ENCODE results near the gene TOLLIP.
"Not testable (repeated sequence)": the region's sequence is repeated elsewhere in the genome, so short reads cannot be mapped to it uniquely, and the experiment has no call there.

Gene TOLLIP

GRCh38 chr11:1281326-1281973 is 28.0 kb downstream of the TOLLIP start:
- DNase-seq (ENCODE audit: low spot score): peak; percentile 19

- DNase-seq (ENCODE audit: low spot score): no peak
These were observed 29.1 kb downstream of the TOLLIP start for GRCh38 chr11:1280116-1281035.

GRCh38 chr11:1279674-1280055 is 29.8 kb downstream of the TOLLIP start:
- DNase-seq (ENCODE audit: low spot score): no peak

GRCh38 chr11:1278766-1279673 is 30.4 kb downstream of the TOLLIP start:
- DNase-seq (ENCODE audit: low spot score): no peak

- no peak for DNase-seq (ENCODE audit: low spot score)
These were observed 31.4 kb downstream of the TOLLIP start for GRCh38 chr11:1277936-1278512.

DNA sequence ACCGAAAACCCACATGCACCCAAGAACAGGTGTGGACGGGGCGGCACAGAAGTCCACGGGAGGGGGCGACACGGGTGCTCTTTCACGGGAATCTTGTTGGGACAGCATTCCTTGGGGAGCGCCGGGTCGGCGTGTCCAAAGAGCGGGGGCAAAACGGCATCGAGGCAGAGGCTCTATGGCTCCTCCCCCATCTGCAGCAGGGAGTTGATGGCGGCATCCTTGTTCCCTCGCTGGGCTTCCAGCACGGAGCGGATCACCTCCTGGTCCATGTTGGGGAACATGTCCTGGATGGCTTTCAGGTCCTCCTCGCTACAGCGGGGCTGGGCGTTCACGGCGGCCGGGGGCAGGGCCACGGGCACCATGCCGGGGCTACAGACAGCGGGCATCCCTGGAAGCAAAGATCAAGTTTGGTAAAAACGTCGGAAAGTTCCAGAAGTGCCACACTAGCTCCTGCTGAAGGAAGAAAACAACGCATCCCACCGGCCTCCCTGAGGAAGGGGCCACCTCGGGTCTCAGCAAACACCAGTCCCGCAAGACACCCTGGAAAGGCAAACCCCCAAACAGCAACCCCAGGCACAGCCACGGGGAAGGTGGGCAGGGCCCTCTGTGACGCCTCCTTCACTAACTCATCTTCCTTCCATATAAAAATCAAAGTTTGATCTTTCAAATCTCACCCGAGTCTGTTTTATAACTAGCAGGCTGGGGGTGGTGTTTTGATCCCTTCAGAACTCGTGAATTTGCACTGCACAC is 32.4 kb downstream of the TOLLIP start:
- no peak for DNase-seq (ENCODE audit: low spot score)

DNA sequence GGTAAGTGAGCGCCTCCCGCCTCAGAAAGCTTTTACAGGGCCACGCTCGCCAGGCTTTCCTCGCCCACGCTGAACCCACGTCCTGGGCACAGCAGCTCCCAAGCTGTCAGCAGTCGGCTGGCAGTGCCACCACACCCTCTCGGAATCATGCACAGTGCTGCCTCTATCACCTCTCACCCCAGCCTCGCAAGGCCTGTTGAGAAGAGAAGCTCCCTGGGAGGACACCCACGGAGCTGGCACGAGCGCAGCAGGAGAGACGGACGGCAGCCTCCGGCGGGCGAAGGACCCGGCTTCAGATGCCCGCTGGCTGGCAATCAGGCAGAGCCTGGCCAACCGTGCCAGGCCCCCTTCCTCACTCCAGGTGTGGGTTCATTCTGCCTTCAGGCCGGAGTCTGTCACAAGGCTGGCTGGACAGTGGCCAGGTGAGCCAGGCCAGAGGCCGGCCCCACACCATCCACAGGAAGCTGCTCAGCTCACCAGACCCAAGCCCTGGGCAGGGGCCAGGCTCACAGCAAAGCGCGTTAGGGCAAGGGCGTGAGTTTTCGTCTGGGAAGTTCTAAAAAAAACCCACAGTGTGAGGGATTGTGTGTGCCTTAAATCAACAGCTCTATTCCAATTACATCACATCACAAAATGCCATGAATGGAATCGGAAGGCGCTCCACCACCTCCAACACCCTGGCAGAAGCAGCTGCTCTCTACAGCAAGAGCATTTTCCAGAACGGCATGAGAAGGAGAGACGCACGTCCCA is 33.2 kb downstream of the TOLLIP start:
- DNase-seq (ENCODE audit: low spot score): no peak

DNA sequence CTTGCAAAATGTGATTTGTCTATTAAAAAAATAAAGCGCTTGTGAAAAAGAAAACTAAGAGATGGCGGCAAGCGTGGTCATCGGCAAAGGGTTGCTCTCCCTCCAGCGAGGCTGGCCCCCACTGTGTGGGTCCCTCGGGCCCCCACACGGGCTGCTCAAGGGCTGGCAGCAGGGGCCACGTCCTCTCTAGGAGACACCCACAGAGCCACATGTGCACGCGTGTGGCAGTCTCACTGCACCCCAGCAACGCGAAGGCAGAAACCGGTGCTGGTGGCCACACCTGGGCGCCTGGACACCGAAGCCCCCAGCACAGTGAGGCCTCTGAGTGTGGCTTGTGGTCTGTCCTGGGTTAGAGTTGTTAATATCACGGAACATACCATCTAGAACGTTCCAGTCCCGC is 34.4 kb downstream of the TOLLIP start:
- no peak for DNase-seq (ENCODE audit: low spot score)

- no peak for DNase-seq (ENCODE audit: low spot score)
These were observed 34.9 kb downstream of the TOLLIP start for GRCh38 chr11:1274501-1274900.

DNA sequence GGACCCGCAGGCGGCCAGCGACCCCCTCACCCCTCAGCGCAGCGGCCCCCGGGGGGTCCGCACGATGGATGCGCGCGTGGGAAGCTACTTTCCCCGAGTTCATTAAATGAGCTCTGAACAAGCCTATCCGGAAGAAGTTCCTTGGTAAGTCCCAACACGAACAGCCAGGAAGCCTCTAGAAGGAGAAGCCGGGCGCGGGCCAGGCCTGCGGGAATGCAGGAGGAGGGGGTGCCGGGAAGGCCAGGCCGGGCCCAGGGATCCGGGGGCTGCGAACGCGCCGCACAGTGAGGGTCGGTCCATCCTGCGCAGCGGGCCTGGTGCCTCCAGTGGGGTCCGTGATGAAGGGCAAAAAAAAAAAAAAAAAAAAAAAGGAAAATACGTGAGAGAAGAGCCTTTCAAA is 36.9 kb downstream of the TOLLIP start:
- no peak for DNase-seq (ENCODE audit: low spot score)

DNA sequence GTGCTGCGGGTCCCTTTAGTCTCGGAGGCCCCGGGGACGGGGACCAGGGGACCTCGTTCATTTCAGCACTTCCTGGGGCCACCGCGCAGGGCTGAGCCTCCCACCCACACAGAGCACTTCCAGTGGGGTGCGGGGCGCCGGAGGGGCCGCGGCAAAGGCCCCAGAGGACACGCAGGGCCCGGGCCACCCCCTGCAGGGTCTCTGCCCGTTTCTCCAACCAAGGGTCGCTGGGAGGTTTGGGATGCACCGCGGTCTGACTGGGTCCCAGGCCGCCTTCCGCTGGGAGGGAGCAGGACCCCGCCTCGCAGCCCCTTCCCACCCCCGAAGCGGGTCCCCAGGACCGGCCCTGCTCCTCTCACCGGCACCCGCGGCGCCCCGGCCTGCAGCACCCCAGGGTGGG is 37.5 kb downstream of the TOLLIP start:
- no peak for DNase-seq (ENCODE audit: low spot score)

- DNase-seq (ENCODE audit: low spot score): no peak
These were observed 38.0 kb downstream of the TOLLIP start for GRCh38 chr11:1271406-1271805.

DNA sequence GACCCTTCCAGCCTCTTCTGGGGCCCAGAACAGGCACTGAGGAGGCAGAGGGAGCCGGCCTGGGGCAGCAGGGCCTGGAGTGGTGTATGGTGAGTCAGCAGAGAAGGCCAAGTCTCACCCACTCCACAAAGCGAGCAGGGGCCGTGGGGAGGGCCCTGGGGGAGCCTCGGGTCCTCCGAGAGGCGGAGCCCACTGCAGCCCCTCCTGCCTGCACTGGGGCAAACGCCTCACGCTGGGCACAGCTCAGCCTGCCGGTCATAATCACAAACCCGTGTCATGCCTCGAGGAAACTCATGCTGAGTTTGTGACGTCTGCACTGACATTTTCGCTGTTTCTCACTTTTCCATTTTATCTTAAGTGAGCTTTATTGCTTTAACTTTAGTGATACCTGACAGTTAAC is 38.4 kb downstream of the TOLLIP start:
- DNase-seq (ENCODE audit: low spot score): no peak

DNA sequence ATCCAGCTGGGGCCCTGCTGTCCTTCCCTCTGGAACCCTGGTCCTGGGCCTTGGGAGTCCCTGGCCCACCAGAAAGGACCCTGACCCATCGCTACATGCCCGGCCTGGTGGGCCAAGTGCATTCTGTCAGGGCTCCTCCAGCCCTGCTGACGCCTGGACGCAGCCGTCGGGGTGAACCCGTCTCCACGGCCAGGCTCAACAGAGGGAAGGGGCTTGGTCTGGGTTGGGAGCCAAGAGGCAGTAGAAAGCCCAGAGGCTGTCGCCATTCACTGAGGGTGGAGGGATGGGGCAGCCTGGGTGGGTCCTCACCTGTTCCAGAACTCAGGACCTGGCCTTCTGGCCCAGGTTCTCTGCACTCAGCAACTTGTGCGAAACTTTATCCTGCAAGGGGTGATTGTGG is 39.0 kb downstream of the TOLLIP start:
- DNase-seq (ENCODE audit: low spot score): no peak

GRCh38 chr11:1269957-1270356 is 39.5 kb downstream of the TOLLIP start:
- DNase-seq (ENCODE audit: low spot score): no peak

DNA sequence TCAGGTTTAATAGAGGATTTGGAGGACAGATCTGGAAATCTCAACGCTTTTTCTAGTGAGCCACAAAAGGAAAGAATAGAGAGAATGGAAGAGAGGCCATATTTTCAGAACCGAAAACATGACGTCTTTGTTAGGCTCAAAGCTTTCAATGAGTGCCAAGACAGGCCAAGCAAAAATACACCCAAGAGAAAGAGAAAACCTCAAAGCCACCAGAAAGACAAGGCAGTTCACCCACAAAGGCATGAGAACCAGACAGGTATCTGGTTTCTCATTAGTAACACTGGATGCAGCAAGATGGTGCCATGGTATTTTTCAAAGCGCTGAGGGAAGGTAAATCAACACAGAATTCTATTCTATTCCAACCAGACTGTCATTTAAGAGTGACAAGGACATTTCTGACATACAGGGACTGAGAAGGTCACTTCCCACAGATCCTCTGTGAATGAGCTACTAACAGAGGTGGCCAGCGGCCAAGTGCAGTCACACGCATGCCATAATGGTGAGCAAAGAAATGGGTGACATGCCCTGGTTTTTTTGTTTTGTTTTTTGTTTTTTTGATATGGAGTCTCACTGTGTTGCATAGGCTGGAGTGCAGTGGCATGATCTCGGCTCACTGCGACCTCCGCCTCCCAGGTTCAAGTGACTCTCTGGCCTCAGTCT is 41.9 kb downstream of the TOLLIP start:
- DNase-seq (ENCODE audit: low spot score): no peak

DNA sequence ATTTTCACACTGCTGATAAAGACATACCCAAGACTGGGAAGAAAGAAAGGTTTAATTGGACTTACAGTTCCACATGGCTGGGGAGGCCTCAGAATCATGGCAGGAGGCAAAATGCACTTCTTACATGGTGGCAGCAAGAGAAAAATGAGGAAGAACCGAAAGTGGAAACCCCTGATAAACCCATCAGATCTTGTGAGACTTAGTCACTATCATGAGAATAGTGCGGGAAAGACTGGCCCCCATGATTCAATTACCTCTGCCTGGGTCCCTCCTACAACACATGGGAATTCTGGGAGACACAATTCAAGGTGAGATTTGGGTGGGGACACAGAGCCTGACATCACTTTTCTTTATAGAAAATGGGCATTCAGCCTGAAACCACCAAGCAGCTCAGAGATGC is 42.5 kb downstream of the TOLLIP start:
- DNase-seq (ENCODE audit: low spot score): not testable (repeated sequence)

DNA sequence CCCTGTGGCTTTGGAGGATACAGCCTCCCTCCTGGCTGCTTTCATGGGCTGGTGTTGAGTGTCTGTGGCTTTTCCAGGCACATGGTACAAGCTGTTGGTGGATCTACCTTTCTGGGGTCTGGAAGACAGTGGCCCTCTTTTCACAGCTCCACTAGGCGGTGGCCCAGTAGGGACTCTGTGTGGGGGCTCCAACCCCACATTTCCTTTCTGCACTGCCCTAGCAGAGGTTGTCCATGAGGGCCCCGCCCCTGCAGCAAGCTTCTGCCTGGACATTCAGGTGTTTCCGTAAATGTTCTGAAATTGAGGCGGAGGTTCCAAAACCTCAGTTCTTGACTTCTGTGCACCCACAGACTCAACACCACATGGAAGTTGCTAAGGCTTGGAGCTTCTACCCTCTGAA is 44.0 kb downstream of the TOLLIP start:
- not testable (repeated sequence) for DNase-seq (ENCODE audit: low spot score)

GRCh38 chr11:1264444-1264843 is 45.0 kb downstream of the TOLLIP start:
- DNase-seq (ENCODE audit: low spot score): peak; percentile 47

GRCh38 chr11:1263010-1263409 is 46.4 kb downstream of the TOLLIP start:
- no peak for DNase-seq (ENCODE audit: low spot score)
